RKO (cell line): Measurements from ENCODE around the gene IGF2R.
A peak's percentile ranks its signal among the peaks of the same experiment; 100 is the strongest.
"Not testable (repeated sequence)": the region's sequence is repeated elsewhere in the genome, so short reads cannot be mapped to it uniquely, and the experiment has no call there.

Experiments
- DNase-seq: peaks from one replicate; pipeline ENCODE4 v3.0.0-alpha.2; 2016; ENCODE audit warnings: low spot score

Gene IGF2R

DNA sequence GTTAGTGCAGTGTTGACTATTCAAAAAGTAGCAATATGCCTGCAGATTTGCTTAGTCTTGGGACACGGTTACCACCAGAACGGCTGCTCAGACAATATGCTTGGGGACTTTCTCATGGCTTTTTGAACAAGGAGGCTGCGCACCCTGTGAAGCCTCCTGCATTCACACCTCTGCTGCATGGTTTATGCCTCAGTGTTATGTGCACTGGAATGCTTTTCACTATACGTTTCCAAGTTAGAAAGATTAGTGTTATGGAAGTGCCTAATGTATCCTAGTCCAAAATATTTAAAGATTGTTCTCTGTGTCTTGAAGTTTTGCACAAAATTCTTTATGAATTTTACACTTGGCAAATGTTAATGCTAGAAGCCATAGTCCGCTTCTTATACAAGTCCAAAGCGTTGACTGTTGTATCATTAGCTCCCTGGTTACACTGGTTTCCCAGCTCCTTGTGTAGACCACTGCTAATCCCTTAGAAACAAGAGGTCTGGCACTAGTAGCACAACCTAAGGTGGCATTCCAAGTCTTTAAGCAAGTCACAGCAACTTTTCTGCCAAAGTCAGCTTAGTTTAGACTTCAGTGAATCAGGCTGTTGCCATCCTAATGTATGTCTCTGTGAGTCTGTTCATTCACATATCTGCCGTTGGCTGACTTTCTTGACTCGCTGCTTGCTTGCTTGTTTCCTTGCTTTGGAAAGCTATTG lies 126.4 kb downstream of the IGF2R start:
- no peak for DNase-seq

DNA sequence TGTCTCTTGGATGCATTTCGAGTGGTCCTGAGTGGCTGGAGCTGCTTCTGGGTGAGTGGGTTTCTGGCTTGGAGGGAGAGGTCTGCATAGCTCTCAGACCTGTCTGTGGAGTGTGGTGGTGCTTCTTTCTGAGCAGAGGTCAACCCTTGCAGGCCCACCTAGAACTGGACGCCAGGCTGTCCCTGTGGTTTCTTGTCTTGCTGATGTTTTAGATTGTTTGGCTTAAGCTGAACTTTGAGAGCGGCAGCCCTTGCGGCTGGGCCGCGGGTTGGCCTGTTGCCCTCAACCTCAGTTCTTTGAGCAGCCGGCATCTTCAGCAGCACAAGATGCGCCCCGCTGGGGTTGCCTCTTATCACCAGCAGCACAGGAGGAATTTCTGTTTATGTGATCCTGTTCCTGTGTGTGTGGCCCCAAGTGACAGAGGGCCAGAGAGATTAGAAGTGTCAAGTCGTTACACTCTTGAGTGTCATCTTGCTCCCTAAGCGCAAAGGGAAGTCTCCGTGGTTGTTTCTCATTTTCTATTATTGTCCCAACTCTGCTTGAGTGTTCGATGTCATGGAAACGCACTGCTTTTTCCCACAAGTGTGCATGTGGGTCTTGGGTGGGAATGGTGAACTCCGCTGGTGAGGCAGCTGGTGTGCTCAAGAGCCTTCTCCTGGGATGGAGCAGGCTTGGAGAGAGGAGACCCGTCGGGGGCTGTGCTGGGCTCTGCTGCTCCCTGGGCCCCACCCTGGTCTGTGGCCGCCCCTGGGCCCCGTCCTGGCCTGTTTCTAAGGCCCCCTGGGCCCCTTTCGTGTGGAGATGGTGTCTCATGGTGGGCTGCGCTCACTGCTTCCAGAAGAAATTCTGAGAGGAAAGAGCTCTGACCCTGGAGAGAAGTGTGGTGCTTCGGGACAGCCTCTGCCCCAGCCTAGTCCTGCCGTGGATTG lies 132.7 kb downstream of the IGF2R start:
- no peak for DNase-seq

- no peak for DNase-seq
These were observed 133.5 kb downstream of the IGF2R start for GRCh38 chr6:160102399-160102798.

DNA sequence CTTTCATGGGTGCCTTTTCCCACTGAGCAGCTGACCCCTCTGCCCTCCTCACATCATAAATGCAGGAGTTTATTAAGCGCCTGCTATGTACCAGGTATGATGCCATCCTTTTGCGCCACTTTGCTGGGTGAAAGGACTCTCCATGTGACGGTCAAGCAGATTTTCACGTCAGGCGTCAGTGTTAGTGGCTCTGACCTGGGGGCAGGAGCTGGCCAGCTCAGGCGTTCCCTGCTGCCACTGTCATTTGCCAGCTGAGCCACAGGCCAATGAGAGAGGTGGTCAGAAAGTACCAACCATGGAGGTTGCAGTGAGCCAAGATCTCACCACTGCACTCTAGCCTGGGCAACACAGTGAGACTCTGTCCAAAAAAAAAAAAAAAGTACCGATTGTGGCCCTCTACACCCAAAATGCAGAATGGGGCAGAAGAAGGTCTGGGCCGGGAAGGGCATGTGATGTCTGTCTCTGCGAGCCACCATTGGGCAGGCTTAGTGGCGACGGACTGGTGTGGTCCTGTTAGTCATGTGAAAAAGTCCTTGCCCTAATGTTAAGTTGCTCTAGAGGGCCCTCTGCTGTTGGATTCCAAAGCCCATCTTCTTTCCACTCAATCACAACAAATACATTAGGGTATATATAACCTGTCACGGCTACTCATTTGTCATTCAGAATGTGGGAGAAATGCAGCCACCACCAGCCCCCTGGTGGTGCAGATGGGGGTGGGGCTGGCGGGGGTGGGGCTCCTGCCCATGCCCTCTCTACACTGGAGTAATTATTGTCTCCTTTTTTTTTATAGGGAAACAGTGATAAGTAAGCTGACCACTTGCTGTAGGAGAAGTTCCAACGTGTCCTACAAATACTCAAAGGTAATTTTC lies 134.3 kb downstream of the IGF2R start:
- DNase-seq: peak; percentile 27

DNA sequence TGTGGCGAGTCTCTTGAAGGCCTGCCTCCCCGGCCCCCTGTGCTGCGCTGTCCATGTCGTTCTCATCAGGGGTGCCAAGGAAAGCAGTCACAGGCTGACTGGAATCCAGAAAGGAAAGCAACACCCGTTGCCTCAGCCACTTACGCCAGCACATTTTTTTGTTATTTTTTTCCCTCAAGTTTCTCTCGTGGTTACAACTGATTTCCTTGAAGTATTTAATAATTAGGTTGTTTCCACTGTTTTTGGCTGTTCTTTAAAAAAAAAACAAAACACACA lies 134.9 kb downstream of the IGF2R start:
- DNase-seq: no peak

DNA sequence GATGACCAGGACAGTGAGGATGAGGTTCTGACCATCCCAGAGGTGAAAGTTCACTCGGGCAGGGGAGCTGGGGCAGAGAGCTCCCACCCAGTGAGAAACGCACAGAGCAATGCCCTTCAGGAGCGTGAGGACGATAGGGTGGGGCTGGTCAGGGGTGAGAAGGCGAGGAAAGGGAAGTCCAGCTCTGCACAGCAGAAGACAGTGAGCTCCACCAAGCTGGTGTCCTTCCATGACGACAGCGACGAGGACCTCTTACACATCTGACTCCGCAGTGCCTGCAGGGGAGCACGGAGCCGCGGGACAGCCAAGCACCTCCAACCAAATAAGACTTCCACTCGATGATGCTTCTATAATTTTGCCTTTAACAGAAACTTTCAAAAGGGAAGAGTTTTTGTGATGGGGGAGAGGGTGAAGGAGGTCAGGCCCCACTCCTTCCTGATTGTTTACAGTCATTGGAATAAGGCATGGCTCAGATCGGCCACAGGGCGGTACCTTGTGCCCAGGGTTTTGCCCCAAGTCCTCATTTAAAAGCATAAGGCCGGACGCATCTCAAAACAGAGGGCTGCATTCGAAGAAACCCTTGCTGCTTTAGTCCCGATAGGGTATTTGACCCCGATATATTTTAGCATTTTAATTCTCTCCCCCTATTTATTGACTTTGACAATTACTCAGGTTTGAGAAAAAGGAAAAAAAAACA lies 136.1 kb downstream of the IGF2R start:
- DNase-seq: no peak

- no peak for DNase-seq
These were observed 137.1 kb downstream of the IGF2R start for GRCh38 chr6:160106010-160106409.

GRCh38 chr6:160106701-160107100 lies 137.8 kb downstream of the IGF2R start:
- DNase-seq: no peak

- DNase-seq: no peak
These were observed 139.2 kb downstream of the IGF2R start for GRCh38 chr6:160108077-160108476.

DNA sequence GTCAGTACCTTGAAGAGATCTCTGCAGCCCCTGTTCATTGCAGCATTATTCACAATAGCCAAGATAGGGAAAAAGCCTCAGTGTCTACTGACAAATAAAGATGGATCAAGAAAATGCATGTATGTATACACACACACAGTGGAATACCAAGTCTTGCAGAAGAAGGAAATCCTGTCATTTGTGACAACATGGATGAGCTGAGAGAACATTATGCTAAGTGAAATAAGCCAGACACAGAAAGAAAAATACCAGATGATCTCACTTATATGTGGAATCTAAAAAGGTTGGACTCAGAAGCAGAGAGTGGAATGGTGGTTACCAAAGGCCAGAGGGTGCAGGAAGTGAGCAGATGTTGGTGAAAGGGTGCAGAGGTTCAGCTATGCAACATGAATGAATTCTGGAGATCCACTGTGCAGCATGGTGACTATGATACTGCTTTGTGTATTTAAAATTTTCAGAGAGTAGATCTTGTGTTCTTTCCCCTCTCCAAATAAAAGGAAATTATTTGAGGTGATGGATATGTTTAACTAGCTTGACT lies 141.8 kb downstream of the IGF2R start:
- no peak for DNase-seq

- DNase-seq: no peak
These were observed 142.9 kb downstream of the IGF2R start for GRCh38 chr6:160111806-160112205.

GRCh38 chr6:160112628-160113299 lies 143.9 kb downstream of the IGF2R start:
- DNase-seq: no peak

DNA sequence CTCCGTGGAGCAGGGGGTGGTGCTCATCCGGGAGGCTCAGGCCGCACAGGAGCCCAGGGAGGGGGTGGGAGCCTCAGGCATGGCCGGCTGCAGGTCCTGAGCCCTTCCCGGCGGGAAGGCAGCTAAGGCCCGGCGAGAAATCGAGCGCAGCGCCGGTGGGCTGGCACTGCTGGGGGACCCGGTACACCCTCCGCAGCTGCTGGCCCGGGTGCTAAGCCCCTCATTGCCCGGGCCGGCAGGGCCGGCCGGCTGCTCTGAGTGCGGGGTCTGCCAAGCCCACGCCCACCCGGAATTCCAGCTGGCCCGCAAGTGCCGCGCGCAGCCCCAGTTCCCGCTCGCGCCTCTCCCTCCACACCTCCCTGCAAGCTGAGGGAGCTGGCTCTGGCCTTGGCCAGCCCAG lies 145.7 kb downstream of the IGF2R start:
- not testable (repeated sequence) for DNase-seq

- no peak for DNase-seq
These were observed 146.5 kb downstream of the IGF2R start for GRCh38 chr6:160115421-160115820.

GRCh38 chr6:160116411-160116810 lies 147.5 kb downstream of the IGF2R start:
- DNase-seq: no peak

DNA sequence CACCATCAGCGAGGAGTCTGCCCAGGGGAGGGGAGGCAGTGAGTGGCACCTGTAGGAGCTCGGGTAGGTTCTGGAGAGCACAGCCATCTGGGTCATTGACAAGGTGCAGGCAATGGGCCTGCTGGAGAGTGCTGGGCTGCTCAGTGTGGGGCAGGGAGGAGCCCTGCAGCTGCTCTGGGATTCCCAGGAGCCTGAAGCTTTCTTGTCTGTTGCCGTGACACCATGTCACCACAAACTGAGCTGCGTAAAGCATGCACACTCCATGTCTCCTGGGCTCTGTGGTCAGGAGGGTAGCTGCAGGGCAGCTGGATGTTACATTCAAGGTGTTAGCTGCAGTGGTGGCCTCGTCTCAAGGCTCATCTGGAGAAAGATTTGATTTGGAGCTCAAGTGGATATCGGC lies 148.3 kb downstream of the IGF2R start:
- DNase-seq: no peak

- no peak for DNase-seq
These were observed 149.8 kb downstream of the IGF2R start for GRCh38 chr6:160118620-160119229.

DNA sequence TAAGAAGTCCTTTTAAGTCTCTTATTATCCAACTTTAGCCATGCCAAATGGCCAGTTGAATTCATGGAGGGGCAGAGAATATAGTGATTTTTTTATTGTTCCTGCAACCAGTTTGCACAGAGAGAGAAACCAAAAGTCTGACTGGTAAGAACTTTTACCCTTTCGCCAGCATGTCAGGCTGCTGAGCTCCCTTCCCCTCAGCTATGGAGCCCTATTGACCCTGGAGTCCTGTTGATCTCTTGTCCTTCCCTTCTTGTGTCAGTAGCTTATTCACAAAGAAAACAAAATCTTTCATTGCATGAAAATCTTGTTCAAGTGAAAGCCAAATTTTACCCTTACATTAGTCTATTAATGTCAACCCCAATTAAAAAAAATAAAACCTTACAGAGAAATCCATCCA lies 151.2 kb downstream of the IGF2R start:
- no peak for DNase-seq

DNA sequence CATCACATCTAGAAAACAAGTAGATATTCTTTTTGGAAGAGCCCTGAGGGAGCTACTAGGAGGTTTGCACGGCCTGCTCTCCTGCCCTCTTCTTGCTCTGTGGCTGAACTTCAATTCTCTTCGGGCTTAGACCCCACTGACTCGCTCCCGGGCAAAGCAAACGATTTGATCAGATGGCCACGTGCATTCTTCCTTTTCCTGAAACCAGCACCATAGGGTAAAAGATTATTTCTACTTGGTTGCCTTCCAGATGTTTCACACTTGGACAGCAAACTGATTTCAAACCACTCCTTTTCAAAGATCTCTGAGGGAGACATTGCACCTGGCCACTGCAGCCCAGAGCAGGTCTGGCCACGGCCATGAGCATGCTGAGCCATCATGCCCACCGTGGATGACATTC lies 152.7 kb downstream of the IGF2R start, which contains the start of gene SLC22A1:
Gene SLC22A1, plus strand, starts transcription at position 258 of the 400 bp plus-strand sequence. Its CDS starts 121 bp downstream, at position 379.
- no peak for DNase-seq

DNA sequence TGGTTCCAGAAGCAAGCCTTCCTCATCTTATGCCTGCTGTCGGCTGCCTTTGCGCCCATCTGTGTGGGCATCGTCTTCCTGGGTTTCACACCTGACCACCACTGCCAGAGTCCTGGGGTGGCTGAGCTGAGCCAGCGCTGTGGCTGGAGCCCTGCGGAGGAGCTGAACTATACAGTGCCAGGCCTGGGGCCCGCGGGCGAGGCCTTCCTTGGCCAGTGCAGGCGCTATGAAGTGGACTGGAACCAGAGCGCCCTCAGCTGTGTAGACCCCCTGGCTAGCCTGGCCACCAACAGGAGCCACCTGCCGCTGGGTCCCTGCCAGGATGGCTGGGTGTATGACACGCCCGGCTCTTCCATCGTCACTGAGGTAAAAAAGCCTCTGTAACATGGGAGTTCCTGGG lies 153.1 kb downstream of the IGF2R start:
- DNase-seq: no peak

DNA sequence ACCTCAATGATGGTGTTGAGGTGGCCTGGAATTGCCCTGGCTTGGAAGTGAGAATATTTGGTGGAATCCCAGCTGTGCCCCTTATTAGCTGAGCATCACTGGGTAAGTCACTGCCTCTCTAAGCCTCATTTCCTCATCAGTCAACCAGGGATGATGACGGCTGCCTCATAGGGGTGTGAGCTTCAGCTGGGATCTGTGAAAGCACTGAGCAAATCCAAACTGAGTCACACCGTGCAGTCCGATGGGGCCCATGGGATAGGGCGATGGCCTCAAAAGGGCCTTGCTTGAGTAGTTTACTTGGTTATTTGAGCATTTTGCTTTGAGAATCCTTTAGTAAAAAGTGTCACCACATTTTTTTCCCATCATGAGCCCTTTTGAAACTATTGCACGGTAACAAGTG lies 153.9 kb downstream of the IGF2R start:
- DNase-seq: no peak
